Rectal smooth muscle tissue (tissue), 1 donor: Measurements from ENCODE around the gene ANKRD49.

Experiments
- H3K27ac ChIP-seq: one replicate; pipeline ENCODE4 v1.7.0; 2013; ENCODE audit warnings: low read depth, low read length, inconsistent platforms
- H3K27me3 ChIP-seq: one replicate; pipeline ENCODE4 v1.7.0; 2013; ENCODE audit warnings: low read length; ENCODE audit not compliant: control insufficient read depth, insufficient read depth
- H3K36me3 ChIP-seq: one replicate; pipeline ENCODE4 v1.7.0; 2013; ENCODE audit warnings: low read length; ENCODE audit not compliant: control insufficient read depth, insufficient read depth
- H3K4me1 ChIP-seq: one replicate; pipeline ENCODE4 v1.7.0; 2013; ENCODE audit warnings: low read length; ENCODE audit not compliant: control insufficient read depth, insufficient read depth
- H3K4me3 ChIP-seq: one replicate; pipeline ENCODE4 v1.7.0; 2013; ENCODE audit warnings: low read length
- H3K9ac ChIP-seq: one replicate; pipeline ENCODE4 v1.7.0; 2013; ENCODE audit warnings: low read length

The ANKRD49 gene

DNA sequence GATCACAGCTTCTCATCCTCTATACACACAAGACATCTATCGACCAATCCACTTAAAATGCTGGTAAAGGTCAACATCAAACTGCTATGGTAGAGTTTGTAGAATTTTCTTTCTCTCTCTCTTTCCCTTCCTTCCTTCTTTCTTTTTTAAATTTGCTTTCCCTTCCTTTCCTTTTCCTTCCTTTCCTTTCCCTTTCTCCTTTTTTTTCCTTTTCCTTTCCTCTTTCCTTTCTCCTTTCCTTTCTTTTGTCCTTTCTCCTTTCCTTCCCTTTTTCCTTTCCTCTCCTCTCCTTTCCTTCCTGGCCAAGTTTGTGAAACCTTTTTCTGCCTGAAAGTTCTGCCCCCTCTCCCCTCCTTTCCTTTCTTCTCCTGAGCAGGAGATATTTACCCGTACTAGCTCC lies 21.6 kb downstream of the ANKRD49 start:
- Histone ChIP-seq H3K36me3 (no peaks in the 10 kb centered on the region), H3K4me3 (no peak overlapping the region), H3K9ac (no peak overlapping the region), H3K27ac (no peak overlapping the region), H3K27me3 (no peaks in the 10 kb centered on the region), H3K4me1 (no peaks in the 10 kb centered on the region)

DNA sequence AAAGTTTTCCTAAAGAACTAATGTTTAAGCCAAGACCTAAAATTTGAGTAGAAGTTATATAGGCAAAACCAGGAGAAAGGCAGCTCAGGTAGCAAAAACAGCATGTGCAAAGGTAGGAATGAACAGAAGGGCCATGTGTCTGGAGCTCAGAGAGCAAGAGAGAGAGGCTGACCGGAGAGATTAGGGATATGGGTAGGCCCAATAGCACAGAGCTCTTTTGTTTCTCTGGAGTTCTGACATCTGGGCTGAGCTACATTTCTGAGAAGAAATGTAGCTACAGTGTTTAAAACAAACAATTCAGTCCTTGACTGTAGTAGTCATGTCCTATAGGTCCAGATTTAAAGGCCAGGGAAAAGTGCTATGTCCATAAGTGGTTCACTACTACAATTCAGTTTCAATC lies 22.9 kb downstream of the ANKRD49 start:
- Histone ChIP-seq H3K27ac (no peak overlapping the region), H3K27me3 (no peaks in the 10 kb centered on the region), H3K4me3 (no peak overlapping the region), H3K36me3 (no peaks in the 10 kb centered on the region), H3K4me1 (no peaks in the 10 kb centered on the region), H3K9ac (no peak overlapping the region)

DNA sequence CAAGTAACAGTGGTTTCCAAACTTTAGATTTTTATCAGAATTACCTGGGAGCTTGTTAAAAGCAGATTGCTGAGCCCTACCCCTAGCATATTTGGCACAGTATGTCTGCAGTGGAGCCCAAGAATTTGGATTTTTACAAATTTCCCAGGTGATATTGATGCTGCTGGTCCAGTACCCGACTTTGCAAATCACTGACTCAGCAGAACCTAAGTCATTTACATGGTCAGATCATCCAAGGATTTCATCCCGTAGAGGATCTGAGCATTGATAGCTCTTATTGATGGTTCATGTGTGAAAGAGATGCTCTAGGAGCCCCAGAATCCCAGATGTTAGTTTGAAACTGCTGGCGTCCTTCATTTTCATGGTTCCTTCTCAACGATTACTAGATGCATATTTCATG lies 24.5 kb downstream of the ANKRD49 start:
- Histone ChIP-seq H3K27ac (no peak overlapping the region), H3K27me3 (no peaks in the 10 kb centered on the region), H3K9ac (no peak overlapping the region), H3K4me3 (no peak overlapping the region), H3K36me3 (no peaks in the 10 kb centered on the region), H3K4me1 (no peaks in the 10 kb centered on the region)

DNA sequence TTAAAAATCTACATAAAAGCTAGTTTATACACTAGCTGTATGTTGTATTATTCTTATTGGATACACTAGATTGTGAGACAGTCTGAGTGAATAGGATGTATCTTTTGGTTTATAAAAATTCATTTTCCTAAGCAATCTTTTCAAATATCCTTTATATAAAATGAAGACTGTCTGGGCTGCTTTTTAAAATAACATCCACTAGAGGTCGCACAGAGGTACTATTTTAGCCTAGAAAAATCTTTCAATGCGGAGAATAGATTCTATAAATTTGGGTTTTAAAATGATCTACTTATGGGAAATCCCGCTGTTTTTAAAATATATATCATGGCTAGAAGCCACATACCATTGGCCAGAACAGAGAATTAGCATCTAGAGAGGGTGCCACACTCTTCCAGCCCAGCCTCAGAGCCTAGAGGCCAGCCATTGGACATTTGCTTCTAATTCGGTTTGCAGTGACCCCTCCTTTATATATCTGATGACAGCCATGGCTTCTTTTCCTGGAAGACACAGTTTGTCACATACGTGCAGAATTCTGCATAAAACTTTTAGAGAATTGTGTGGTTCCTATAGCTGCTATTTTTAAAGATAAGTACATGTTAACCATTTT lies 25.8 kb downstream of the ANKRD49 start:
- no peaks in the 10 kb centered on the region for H3K4me1 ChIP-seq

DNA sequence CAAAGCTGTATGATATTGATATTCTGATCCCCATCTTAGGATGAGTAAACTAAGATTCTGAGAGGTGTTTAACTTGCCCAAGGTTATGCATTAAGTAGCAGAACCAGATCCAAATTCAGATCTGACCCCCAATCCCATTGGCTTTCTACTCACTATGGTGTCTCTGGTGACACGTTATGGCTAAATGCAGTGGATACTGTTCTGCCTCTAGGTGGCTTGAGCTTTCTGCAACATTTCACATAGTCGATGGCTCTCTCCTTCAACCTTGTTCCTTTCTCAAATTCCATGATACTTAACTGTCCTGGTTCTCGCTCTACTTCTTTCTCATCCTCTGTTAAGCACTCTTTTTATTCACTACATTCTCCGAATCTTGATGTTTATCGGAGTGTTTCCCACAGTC lies 27.9 kb downstream of the ANKRD49 start:
- Histone ChIP-seq H3K27me3 (no peaks in the 10 kb centered on the region), H3K27ac (no peak overlapping the region), H3K9ac (no peak overlapping the region), H3K36me3 (no peaks in the 10 kb centered on the region), H3K4me3 (no peak overlapping the region), H3K4me1 (no peaks in the 10 kb centered on the region)

More for the DNA sequence above, 25.8 kb downstream of the ANKRD49 start:
- no peaks in the 10 kb centered on the region for H3K27me3 ChIP-seq
- no peaks in the 10 kb centered on the region for H3K36me3 ChIP-seq
- H3K9ac ChIP-seq: no peak overlapping the region
- H3K27ac ChIP-seq: no peak overlapping the region
- no peak overlapping the region for H3K4me3 ChIP-seq

DNA sequence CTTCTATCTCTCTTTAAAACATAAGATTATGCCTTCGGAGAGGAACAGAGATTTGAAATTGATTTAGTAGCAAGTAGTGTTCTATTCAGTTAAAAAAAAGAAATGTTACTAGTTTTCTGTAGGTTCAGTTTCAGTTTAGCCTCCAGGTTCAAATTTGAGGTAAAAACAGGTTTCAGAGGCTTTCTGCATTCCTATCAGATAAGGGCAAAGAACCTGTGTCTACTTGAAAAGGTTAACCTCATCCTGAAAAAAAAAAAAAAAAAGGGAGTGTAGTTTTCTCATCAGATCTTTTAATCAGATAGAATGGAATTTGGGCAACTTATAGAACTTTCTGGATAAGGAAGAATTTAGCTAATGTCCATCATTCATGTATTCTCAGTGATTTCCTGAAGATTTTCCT lies 30.6 kb downstream of the ANKRD49 start:
- Histone ChIP-seq H3K27ac (no peak overlapping the region), H3K4me3 (no peak overlapping the region), H3K27me3 (no peaks in the 10 kb centered on the region), H3K4me1 (no peaks in the 10 kb centered on the region), H3K36me3 (no peaks in the 10 kb centered on the region), H3K9ac (no peak overlapping the region)

DNA sequence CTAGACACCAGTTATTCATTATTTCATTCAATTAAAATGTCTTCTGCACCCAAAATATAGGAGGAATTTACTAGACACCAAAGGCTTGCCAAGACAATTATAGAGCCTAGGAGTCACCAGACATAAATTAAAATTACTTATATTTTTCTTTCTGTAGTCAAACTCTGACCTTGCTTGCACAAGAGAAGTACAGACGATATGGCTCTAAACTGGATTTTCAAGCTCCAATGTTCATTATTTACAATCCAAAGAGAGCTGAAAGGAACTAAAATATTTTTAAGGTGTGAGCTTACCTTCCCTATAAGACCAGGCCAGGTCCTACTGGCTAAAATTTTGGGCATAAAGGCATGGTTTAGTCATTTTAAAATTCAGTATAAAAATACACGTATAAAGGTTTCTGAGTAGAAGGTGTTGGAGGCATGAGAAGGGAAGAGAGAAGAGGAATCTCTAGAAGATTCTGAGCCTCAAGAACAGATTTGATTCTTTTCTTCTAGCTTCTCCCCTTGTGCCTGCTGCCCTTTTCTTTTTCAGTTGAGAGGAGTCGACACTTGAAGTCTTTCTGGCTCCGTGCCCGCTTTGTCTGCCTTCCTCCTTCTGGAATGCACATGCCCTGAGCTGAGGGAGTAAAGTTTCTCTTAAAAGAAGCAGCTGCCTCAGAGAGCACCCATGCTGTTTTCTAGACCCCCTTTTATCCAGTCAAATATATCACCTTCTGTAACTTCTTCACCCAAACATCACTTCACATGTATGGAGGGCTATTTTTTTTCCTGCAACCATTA lies 32.0 kb downstream of the ANKRD49 start:
- Histone ChIP-seq H3K4me3 (no peak overlapping the region), H3K27ac (no peak overlapping the region), H3K36me3 (no peaks in the 10 kb centered on the region), H3K27me3 (no peaks in the 10 kb centered on the region), H3K4me1 (no peaks in the 10 kb centered on the region), H3K9ac (no peak overlapping the region)

DNA sequence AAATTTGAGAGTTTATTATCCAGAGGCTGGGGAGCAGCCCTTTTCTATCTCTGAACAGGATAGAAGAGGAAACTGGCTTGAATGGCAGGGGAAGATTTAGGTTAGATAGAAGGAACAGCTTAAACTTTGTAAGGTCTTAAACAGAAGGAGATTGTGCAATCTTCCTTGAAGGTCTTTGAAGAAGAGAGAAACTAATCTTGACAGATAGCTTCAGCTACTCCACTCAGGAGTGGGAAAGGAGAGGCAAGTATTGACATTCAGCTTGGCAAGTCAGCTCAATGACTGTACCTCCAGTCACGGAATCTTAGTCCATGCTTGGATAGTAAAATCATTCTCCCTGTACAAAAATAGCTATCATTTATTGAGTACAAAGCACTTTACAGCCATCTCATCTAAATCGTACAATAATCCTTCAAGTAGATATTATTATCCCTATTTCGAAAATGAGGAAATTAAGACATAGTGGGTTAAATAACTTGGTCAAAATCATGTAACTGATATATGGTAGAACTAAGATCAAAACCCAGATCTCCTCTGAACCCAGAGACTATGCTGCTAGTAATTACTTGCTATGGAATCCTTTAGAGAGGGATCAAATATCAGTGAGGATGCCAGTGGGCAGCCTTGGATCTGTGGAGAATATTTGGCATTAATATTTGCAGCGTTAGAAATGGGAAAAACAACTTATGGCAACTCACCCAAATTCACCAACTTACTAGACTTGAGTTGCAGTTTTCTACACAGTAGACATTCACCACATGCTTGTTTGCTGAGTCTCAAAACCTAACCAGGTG lies 33.1 kb downstream of the ANKRD49 start:
- Histone ChIP-seq H3K27ac (no peak overlapping the region), H3K4me3 (no peak overlapping the region), H3K36me3 (no peaks in the 10 kb centered on the region), H3K27me3 (no peaks in the 10 kb centered on the region), H3K9ac (no peak overlapping the region), H3K4me1 (no peaks in the 10 kb centered on the region)

DNA sequence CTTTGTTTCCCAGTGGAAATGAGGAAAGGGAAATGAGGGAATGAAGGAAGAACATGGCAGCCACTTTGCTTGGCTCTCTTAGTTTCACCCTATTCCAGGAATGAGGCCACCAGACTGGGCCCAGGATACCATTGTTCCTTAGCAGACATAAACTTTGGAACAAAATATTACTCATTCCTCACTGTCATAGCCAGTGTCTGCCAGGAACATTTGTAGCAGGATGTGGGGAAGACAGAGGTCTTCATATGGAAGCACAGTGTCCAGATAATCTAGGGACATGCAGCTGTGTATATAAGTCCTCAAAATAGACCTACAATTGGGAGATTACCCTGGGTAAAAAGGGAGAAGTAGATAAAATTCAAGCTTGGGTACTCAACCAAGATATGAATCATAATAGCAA lies 34.8 kb downstream of the ANKRD49 start:
- Histone ChIP-seq H3K27me3 (no peaks in the 10 kb centered on the region), H3K4me1 (no peaks in the 10 kb centered on the region), H3K27ac (no peak overlapping the region), H3K36me3 (no peaks in the 10 kb centered on the region), H3K9ac (no peak overlapping the region), H3K4me3 (no peak overlapping the region)

DNA sequence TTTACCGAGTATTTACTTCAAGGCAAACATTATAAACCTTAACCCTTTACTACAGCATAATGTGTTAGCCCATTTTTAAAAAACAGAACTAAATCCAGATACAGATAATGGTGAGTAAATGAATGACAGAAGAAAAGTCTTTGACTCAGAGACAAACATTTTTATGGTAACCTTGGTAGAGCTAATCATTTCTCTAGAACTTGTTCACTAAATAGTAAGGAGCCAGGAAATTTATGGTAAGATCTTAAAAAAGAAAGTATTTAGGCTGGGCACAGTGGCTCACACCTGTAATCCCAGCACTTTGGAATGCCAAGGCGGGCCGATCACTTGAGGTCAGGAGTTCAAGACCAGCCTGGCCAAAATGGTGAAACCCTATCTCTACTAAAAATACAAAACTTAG lies 38.4 kb downstream of the ANKRD49 start:
- no peak overlapping the region for H3K4me3 ChIP-seq
- H3K36me3 ChIP-seq: no peaks in the 10 kb centered on the region
- no peaks in the 10 kb centered on the region for H3K4me1 ChIP-seq
- H3K27ac ChIP-seq: no peak overlapping the region
- H3K9ac ChIP-seq: no peak overlapping the region
- H3K27me3 ChIP-seq: no peaks in the 10 kb centered on the region

DNA sequence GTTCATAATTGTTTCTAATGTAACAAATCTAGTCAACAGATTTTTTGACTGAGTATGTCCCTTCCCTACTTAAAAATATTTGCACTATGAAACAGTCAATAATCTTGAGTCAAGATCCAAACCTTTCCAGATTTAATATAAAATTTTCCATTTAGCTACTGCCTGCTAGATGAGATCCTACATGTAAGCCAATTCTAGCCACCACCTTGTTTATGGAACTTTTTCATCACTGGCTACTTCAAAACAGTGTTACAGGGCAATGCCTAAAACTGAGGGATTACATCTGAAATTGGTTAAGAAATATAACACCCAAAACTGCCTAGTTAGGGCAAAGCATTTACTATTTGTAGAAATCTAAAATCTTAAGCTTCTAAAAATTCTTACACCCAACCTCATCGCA lies 39.4 kb downstream of the ANKRD49 start:
- H3K27me3 ChIP-seq: no peaks in the 10 kb centered on the region
- no peak overlapping the region for H3K4me3 ChIP-seq
- H3K9ac ChIP-seq: no peak overlapping the region
- H3K4me1 ChIP-seq: no peaks in the 10 kb centered on the region
- no peak overlapping the region for H3K27ac ChIP-seq
- no peaks in the 10 kb centered on the region for H3K36me3 ChIP-seq

DNA sequence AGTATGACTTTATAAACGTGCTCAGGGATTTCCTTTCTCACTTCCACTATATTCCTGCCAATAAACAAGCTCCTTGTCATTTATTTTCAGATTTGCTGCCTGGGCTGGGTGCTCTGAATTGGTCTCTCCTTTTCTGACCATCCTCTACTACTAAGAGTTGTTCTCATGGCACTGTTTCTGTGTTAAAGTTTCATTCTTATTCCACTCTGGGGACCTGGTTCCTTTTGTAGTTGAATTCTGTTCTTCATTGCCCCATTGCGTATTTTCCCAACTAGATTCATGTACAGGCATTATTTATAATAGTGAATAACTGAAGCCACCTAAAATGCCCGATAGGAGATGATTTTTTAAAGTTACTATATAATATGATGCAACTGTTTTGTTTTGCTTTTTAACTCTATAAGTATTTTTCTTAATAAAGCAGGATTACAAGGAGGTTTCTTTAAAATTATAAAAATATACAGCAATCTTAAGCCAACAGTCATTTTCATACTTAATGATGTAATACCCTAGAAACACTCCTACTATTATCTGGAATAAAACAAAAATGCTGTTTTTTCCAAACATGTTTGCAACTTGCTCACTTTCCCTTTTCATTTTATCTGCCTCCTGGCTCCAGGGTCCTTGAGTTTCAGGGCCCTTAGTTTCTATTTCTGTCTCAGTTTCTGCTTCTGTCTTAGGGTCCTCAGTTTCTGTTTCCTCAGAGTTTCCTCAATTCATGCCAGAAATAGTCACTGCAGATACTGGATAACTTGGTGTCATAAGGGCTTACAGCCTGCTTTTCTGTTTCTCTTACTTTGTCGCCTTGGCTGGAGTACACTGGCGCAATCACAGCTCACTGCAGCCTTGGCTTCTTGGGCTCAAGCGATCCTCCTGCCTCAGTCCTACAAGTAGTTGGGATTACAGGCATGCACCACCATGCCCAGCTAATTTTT lies 40.2 kb downstream of the ANKRD49 start:
- Histone ChIP-seq H3K9ac (no peak overlapping the region), H3K4me3 (no peak overlapping the region), H3K36me3 (no peaks in the 10 kb centered on the region), H3K27ac (no peak overlapping the region), H3K4me1 (no peaks in the 10 kb centered on the region), H3K27me3 (no peaks in the 10 kb centered on the region)
